Large intestine (tissue), 1 donor: Measurements from ENCODE around the gene CYP3A4. TPM values are rescaled to one million over a fixed set of nuclear protein-coding genes. Genes with fewer than 3 reads are reported as not detected.

ENCODE experiments used
- polyA plus RNA-seq: library from polyadenylated mRNA; unstranded; fragments of 120-200 nt; gene quantifications from one replicate; pipeline ENCODE4 v1.2.1, GENCODE V29; 2013

CYP3A4 gene
- polyA plus RNA-seq, 1 donor, result 14.3 TPM

Other genes starting within 250 kb of the CYP3A4 start
- gene FAM200A, start 232.1 kb downstream of the CYP3A4 start, polyA plus RNA-seq, result 10.5 TPM
- gene ZNF655, start 225.5 kb downstream of the CYP3A4 start, polyA plus RNA-seq, result 83.0 TPM
- 1.3 TPM for gene TMEM225B, start 185.9 kb downstream of the CYP3A4 start, polyA plus RNA-seq
- gene ZSCAN25, start 167.2 kb downstream of the CYP3A4 start, polyA plus RNA-seq, result 14.3 TPM
- 139 TPM for gene CYP3A5, start 104.2 kb downstream of the CYP3A4 start, polyA plus RNA-seq
- 1.8 TPM for gene CYP3A7, start 49.0 kb downstream of the CYP3A4 start, polyA plus RNA-seq
- 0.16 TPM for gene CYP3A43, start 43.8 kb upstream of the CYP3A4 start, polyA plus RNA-seq
- 0.13 TPM for gene OR2AE1, start 92.8 kb upstream of the CYP3A4 start, polyA plus RNA-seq
- gene TRIM4, start 135.3 kb upstream of the CYP3A4 start, polyA plus RNA-seq, result 33.2 TPM
- gene GJC3, start 145.4 kb upstream of the CYP3A4 start, polyA plus RNA-seq, result 0.54 TPM
- 13.9 TPM for gene AZGP1, start 191.8 kb upstream of the CYP3A4 start, polyA plus RNA-seq
- gene ZKSCAN1, start 231.4 kb upstream of the CYP3A4 start, polyA plus RNA-seq, result 45.6 TPM